Neutrophil (primary cell): ENCODE data around the gene LRRC3B.

Source experiments
- H3K27ac ChIP-seq: fragments of 200-600 bp; sonication (generic); 2 replicates; pipeline ENCODE4 v1.5.1; 2016; ENCODE audit warnings: mild to moderate bottlenecking, moderate library complexity
- H3K27me3 ChIP-seq: fragments of 200-600 bp; sonication (generic); 2 replicates; pipeline ENCODE4 v1.6.0; 2016; ENCODE audit warnings: mild to moderate bottlenecking
- H3K36me3 ChIP-seq: fragments of 200-600 bp; sonication (generic); 2 replicates; pipeline ENCODE4 v1.5.1; 2017
- H3K4me1 ChIP-seq, 2 experiments: fragments of 200-600 bp in 1 of 2; sonication (generic) in 1 of 2; 1 replicate in 1 of 2; 2 replicates in 1 of 2; pipeline versions ENCODE4 v1.5.1 to v1.6.1; 2013 to 2016; ENCODE audit warnings: low read depth in 1 of 2, low read length in 1 of 2, mild to moderate bottlenecking in 1 of 2, moderate library complexity in 1 of 2; ENCODE audit not compliant: control insufficient read depth in 1 of 2, insufficient read depth in 1 of 2
- H3K4me3 ChIP-seq, 2 experiments: fragments of 200-600 bp in 1 of 2; sonication (generic) in 1 of 2; 1 replicate in 1 of 2; 2 replicates in 1 of 2; pipeline ENCODE4 v1.5.1; 2013 to 2016; ENCODE audit warnings: low read depth in 1 of 2, low read length in 1 of 2, mild to moderate bottlenecking in 1 of 2, moderate library complexity in 1 of 2
- H3K9me3 ChIP-seq: fragments of 200-600 bp; sonication (generic); 2 replicates; pipeline ENCODE4 v1.5.1; 2016
- TF ChIP-seq, protein P1 (sequence below): fragments of 200-600 bp; sonication (generic); IDR thresholded peaks from 2 replicates; pipeline ENCODE4 v1.5.1; 2016; ENCODE audit warnings: antibody characterized with exemption

The LRRC3B gene

DNA sequence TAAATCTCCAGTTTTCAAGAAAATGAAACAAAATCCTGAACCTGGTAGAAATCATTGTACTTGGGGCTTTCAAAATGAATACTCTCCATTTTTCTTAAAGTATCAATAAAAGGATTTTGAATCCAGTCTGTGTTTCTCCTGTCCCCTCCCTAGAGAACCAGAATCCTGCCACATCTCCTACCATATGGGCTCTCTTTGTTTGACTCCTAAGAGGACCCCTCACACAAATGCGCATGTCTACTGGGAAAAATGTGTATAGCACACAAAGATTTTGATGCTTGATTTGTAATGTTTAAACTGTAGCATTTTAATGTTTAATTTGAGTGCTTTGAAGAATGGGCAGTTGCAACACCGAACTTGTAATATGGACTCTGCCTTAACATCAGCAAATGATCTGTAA is 25.9 kb downstream of the LRRC3B start:
- no peak overlapping the region for H3K4me3 ChIP-seq
- H3K27ac ChIP-seq, result no peak overlapping the region
- no peaks in the 10 kb centered on the region for H3K36me3 ChIP-seq
- H3K27me3 ChIP-seq, result no peaks in the 10 kb centered on the region
- H3K9me3 ChIP-seq, result no peaks in the 10 kb centered on the region
- TF ChIP-seq, protein P1, sequence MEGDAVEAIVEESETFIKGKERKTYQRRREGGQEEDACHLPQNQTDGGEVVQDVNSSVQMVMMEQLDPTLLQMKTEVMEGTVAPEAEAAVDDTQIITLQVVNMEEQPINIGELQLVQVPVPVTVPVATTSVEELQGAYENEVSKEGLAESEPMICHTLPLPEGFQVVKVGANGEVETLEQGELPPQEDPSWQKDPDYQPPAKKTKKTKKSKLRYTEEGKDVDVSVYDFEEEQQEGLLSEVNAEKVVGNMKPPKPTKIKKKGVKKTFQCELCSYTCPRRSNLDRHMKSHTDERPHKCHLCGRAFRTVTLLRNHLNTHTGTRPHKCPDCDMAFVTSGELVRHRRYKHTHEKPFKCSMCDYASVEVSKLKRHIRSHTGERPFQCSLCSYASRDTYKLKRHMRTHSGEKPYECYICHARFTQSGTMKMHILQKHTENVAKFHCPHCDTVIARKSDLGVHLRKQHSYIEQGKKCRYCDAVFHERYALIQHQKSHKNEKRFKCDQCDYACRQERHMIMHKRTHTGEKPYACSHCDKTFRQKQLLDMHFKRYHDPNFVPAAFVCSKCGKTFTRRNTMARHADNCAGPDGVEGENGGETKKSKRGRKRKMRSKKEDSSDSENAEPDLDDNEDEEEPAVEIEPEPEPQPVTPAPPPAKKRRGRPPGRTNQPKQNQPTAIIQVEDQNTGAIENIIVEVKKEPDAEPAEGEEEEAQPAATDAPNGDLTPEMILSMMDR, result no peak
- no peaks in the 10 kb centered on the region for H3K4me1 ChIP-seq

DNA sequence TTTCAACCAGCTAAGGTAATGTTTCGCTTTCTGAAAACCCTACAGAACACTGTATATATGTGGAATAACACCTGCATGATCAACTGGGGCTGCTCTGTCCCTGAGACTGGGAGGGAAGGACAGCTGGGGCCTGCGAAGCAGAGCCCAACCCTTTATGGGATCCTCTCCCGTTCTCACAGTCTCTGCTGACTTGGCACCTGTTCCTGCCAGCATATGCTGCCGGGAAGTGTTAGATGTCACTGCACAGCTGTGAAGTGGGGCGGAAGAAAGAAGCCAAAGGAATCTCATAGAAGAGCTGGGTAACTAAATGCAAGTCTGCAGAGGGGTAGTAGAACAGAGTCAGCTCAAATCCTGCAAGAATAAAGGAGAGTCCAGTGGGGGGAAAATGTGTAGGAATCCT is 29.6 kb downstream of the LRRC3B start:
- H3K9me3 ChIP-seq, result no peaks in the 10 kb centered on the region
- H3K27me3 ChIP-seq, result no peaks in the 10 kb centered on the region
- TF ChIP-seq, protein P1, result no peak
- no peak overlapping the region for H3K27ac ChIP-seq
- H3K36me3 ChIP-seq, result no peaks in the 10 kb centered on the region
- H3K4me3 ChIP-seq, result no peak overlapping the region
- H3K4me1 ChIP-seq, result no peaks in the 10 kb centered on the region

DNA sequence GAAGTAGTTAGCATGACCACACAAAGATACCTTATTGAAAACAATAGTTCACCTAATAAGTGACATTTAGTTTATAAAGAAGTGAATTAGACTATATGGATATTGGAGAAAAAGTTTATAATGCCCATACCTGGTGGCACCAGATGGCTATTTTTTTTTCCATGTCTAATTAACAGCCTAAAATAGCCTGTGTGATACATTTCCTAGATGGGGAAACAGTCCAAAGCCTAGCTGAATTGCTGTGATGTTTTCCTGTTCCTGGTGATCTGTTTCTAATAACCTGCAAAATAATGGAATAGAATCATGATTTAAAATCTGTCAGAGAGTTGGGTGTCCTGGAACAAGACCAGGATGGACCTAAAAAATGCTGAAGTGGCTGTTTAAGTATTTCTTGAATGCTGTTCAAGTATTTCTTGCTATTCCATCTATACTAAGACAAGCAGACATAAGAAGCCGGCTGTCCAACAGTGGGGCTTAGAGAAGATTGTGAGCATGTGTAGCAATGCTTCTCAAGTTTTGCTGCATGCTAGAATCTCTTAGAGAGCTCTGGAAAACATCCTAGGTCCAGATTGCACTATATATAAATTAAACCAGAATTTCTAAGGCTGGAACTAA is 31.3 kb downstream of the LRRC3B start:
- TF ChIP-seq, protein P1, result no peak
- Histone ChIP-seq H3K27ac (no peak overlapping the region), H3K9me3 (no peaks in the 10 kb centered on the region), H3K4me3 (no peak overlapping the region), H3K27me3 (no peaks in the 10 kb centered on the region), H3K4me1 (no peaks in the 10 kb centered on the region), H3K36me3 (no peaks in the 10 kb centered on the region)

DNA sequence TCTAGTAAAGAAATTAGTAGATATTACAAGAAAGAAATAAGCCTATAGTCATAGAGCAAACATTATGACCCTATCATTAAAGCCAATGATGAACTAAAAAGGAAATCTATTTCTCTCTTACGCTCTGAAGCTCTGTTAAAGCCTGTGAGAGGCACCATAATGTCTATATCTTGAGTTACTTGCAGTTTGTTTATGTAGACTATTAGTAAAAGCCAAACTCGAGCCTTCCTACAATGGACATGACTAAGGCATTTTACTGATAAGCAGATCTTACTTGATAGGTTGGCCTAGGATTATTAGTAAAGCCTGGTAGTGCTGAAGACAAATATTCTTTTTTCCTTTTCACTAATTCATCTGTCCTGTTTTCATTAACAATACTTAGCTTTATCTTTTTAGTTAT is 32.7 kb downstream of the LRRC3B start:
- H3K36me3 ChIP-seq, result no peaks in the 10 kb centered on the region
- no peak overlapping the region for H3K4me3 ChIP-seq
- TF ChIP-seq, protein P1, result no peak
- H3K9me3 ChIP-seq, result no peaks in the 10 kb centered on the region
- no peak overlapping the region for H3K27ac ChIP-seq
- H3K4me1 ChIP-seq, result no peaks in the 10 kb centered on the region
- H3K27me3 ChIP-seq, result no peaks in the 10 kb centered on the region

DNA sequence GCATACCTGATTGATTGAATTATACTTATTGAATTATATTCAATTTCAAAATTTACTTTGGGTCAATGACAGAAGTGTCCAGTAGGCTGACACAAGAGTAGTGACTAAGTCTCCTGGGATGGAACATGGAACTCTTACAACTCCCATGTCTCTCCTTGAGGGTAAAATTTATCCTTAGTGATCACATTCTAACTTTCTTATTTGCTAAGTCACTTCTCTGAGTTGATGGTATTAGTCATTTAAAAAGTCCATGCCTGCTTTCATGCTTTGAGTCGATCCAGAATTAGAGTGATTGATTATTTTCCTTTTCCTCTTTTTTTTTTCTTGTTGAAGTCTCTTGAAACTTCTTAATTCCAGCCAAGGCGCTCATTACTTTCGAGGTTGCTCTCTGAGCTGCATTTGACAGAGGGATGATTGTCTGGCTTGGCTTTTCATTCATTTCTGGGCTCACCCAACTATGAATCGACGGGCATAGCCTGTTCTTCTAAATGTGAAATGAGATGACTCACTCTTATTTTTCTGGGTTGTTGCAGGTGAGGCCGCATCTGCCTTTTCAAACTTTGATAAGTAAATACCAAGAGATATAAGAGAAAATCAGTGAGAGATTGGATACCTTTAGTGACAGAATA is 34.9 kb downstream of the LRRC3B start:
- Histone ChIP-seq H3K27ac (no peak overlapping the region), H3K36me3 (no peaks in the 10 kb centered on the region), H3K4me1 (no peaks in the 10 kb centered on the region), H3K9me3 (no peaks in the 10 kb centered on the region), H3K4me3 (no peak overlapping the region), H3K27me3 (no peaks in the 10 kb centered on the region)
- TF ChIP-seq, protein P1, result no peak
